Measurements from ENCODE around the gene GPR171.

The GPR171 gene

GRCh38 chr3:151213881-151214280, 10.9 kb upstream of the GPR171 start:
- DNase-seq (ENCODE audit: low read depth): no peak

GRCh38 chr3:151213151-151213550, 10.1 kb upstream of the GPR171 start:
- DNase-seq (ENCODE audit: low read depth): no peak

GRCh38 chr3:151210676-151211381, 7.8 kb upstream of the GPR171 start:
- no peak for DNase-seq (ENCODE audit: low read depth)

- no peak for DNase-seq (ENCODE audit: low read depth)
These were observed 6.6 kb upstream of the GPR171 start for GRCh38 chr3:151209654-151210053.

- DNase-seq (ENCODE audit: low read depth): no peak
These were observed 3.2 kb upstream of the GPR171 start for GRCh38 chr3:151206201-151206600.

- no peak for DNase-seq (ENCODE audit: low read depth)
These were observed 2.5 kb upstream of the GPR171 start for GRCh38 chr3:151205482-151205881.

- no peak for DNase-seq (ENCODE audit: low read depth)
These were observed 1.8 kb upstream of the GPR171 start for GRCh38 chr3:151204530-151205402.

GRCh38 chr3:151201051-151201730, 1.8 kb downstream of the GPR171 start:
- DNase-seq (ENCODE audit: low read depth): no peak

GRCh38 chr3:151200586-151200985, 2.4 kb downstream of the GPR171 start:
- DNase-seq (ENCODE audit: low read depth): no peak

- peak; percentile 45 for DNase-seq (ENCODE audit: low read depth)
These were observed 3.2 kb downstream of the GPR171 start for GRCh38 chr3:151199554-151200438.

- no peak for DNase-seq (ENCODE audit: low read depth)
These were observed 4.2 kb downstream of the GPR171 start for GRCh38 chr3:151198849-151199248.

GRCh38 chr3:151197981-151198767, 4.8 kb downstream of the GPR171 start:
- DNase-seq (ENCODE audit: low read depth): no peak

- DNase-seq (ENCODE audit: low read depth): no peak
These were observed 5.8 kb downstream of the GPR171 start for GRCh38 chr3:151197228-151197627.

GRCh38 chr3:151196434-151196833, 6.6 kb downstream of the GPR171 start:
- no peak for DNase-seq (ENCODE audit: low read depth)

GRCh38 chr3:151195826-151196225, 7.2 kb downstream of the GPR171 start:
- no peak for DNase-seq (ENCODE audit: low read depth)

- DNase-seq (ENCODE audit: low read depth): no peak
These were observed 10.5 kb downstream of the GPR171 start for GRCh38 chr3:151192545-151192944.

GRCh38 chr3:151191095-151191494, 11.9 kb downstream of the GPR171 start:
- DNase-seq (ENCODE audit: low read depth): no peak

- DNase-seq (ENCODE audit: low read depth): no peak
These were observed 19.7 kb downstream of the GPR171 start for GRCh38 chr3:151183265-151183671.

GRCh38 chr3:151182349-151183079, 20.5 kb downstream of the GPR171 start:
- DNase-seq (ENCODE audit: low read depth): no peak

- no peak for DNase-seq (ENCODE audit: low read depth)
These were observed 24.7 kb downstream of the GPR171 start for GRCh38 chr3:151178208-151178845.
